ENCODE data around the gene CFAP119.
A peak's percentile ranks its signal among the peaks of the same experiment; 100 is the strongest.

The CFAP119 gene

DNA sequence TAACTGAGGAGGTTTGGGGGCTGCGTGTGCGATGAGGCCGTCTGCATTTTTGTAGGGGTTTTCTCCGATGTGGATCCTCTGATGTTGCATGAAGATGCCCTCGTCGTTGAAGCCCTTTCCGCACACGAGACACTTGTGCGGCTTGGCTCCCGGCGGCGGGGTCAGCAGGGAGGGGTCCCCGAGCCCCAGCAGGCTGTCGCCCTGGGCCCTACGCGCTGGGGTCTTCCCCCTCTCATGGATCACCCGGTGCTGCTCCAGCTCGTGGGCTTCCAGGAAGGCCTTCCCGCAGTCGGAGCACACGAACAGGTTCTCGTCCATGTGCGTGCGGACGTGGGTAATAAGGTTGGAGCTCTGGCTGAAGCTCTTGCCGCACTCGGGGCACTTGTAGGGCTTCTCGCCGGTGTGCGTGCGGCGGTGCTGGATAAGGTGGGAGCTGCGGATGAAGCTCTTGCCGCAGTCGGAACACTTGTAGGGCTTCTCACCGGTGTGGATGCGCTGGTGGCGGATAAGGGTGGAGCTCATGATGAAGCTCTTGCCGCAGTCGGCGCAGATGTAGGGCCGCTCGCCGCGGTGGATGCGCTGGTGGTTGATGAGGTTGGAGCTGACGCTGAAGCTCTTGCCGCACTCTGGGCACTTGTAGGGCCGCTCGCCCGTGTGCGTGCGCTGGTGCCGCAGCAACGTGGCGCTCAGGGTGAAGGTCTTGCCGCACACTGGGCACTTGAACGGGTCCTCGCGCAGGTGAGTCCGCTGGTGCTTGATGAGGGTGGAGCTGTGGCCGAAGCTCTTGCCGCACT, 20.8 kb upstream of the CFAP119 start:
- DNase-seq (ENCODE audit: low spot score): no peak

DNA sequence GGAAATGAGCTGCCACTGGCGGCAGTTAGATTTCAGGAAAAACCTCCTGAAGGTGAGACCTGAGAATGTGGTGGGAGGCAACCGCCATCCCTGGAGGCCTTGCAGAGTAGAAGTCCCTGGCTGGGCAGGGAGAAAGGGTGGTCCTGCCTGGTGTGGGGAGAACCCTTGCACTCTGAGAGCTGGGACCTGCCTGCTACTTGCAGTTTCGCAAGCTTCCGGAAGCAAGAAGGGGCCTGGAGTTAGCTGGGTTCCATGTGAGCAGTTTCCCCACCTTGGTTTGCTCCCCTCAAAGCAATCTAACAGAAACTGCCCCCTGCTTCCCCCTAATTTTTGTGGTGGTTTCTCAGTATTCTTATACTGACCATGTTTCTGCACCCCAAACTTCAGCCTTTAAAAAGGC, 18.7 kb upstream of the CFAP119 start:
- DNase-seq (ENCODE audit: low spot score): no peak

DNA sequence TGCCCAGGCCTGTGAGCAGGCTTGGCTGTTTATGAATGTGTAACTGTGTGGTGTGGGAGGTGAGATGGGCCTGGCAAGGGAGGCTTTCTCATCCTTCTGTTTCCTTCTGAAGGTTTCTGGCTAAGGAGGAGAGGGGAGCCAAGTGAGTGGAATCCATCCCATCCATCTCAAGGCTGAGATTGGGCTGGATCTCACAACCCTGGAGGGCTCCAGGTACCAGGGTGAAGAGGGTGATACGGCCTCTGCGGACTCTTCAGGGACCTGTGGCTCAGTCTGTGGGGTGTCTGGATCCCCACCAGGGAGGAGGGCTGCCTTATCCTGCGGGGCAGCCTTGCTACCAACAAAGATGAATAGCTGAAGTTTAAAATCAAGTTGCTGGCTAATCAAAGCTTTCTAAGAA, 18.2 kb upstream of the CFAP119 start:
- DNase-seq (ENCODE audit: low spot score): no peak

DNA sequence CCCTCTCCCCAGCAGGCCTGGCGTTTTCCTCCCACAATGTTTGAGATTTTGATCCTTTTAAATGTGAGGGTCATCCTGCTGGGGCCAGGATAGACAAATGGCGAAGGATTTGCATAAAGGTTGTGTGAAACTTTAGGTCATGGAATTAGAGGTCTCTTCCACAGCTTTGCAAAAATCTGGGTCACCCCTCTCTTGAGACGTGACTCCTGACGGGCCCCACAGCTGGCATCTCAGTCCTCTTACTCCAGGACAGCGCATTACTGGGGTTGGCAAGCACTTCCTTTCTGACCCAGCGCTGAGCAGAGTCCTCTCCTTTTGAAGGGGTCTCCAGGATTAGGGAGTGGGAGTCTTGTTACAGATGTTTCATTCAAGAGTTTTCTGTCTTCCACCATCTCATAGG, 17.7 kb upstream of the CFAP119 start:
- no peak for DNase-seq (ENCODE audit: low spot score)

DNA sequence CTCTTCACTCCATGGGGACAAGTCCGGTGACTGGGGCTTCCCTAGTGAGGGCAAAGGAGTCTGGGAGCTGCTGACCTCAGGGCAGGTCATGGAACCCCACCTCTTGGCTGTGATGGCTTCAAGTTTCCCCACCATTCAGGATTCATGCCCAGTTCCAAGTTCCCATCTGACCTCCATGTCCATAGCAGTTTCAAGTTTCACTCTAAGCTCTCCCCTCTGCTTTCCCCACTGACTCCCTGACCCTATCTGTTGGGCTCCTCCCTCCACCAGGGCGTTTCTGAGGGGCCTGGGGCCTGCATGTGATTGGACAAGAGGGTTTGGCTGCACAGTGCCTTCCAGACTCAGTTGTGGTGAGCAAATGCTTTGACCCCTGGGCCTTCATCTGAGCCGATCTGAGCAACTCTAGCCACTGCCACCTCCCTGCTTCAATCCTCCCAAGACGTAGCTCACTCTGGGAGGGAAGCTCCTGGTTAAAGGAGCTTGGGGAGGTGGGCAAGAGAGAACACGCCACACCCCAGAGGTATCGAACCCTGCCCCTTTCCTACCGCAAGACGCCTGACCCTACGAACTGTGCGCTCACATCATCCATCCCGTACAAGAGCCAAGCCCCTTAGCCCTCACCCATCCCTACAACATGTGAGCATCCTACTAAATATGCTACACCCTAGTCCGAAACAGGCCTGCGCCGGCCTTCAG, 16.8 kb upstream of the CFAP119 start:
- peak; percentile 57 for DNase-seq (ENCODE audit: low spot score)

DNA sequence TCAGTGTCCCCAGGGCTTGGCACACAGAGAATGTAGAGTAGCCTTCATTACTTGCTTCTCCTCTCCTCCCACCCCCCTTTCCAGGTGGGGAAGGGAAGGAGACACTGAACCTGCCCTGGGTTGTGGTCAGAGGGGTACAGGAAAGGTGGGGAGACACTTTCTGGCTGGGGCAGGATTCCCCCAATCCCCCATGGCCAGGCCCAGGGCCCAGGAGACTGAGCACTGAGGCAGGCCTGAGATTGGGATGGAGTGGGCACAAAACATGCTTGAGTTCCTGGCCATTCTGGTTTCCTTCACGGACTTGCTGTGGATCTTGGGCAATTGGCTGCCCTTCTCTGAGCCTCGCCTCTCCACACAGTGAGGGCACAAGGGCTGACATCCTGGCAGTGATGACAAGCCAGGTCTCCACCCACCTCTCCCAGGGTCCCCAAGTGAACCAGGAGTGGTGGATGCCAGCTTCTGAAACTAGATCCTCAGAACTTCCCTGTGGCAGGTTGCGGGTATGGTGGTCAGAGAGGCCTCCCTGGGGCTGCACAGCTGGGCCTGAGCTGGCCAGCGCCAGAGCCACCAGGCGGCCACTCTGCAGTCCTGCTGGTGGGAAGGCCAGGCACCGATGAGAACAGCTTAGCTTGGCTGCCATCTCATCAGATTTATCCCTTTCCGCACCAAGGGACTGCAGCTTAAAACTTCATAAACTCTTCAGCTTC, 15.9 kb upstream of the CFAP119 start:
- DNase-seq (ENCODE audit: low spot score): no peak

DNA sequence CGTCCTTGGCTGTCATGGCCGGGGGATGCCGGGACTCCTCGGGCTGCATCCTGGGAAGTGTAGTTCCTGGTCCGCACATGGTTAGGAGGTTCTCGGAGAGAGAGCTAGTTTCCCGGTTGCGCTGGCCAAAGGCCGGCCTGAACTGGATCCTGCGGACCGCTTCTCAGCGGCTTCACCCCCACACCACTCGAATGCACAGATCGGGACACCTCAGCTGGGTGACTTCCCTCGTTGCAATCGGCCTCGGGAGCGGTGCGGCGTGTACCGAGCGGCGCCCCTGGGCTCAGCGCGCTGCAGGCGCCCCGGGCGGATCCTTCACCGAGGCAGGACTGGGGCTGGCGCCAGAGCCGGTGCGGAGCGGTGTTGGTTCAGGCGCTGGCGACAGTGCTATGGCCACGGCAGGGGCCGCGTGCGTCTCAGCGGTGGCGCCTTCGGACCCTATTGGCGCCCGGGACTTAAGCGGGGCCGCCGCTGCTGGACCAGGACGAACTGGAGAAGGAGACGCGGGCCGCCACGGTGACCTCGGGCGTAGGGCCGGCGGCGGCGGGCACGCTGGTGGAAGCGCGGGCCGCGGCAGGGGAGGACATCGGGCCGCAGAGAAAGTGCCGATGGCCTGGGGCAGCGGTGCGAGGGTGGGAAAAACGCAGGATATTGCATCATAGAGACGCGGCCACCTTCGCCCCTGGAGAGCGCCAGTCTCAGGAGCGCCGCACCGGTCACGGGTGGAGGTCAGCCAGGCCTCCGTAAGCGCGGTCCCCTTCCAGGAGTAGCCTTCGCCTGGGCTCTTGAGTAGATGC, 13.7 kb upstream of the CFAP119 start:
- DNase-seq (ENCODE audit: low spot score): peak; percentile 91

DNA sequence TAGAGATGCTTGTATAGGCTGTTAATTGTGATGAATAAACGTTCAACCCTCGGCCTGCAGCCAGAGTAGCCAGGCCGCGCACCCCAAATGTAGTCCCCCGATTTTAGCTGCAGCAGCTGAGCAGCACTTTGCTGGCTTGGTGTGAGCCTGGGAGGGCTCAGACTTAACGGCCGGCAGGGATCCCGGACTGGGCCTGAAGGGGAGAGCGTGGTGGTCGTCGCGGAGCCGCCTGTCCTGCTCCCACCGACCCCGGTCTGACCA, 13.2 kb upstream of the CFAP119 start:
- no peak for DNase-seq (ENCODE audit: low spot score)

DNA sequence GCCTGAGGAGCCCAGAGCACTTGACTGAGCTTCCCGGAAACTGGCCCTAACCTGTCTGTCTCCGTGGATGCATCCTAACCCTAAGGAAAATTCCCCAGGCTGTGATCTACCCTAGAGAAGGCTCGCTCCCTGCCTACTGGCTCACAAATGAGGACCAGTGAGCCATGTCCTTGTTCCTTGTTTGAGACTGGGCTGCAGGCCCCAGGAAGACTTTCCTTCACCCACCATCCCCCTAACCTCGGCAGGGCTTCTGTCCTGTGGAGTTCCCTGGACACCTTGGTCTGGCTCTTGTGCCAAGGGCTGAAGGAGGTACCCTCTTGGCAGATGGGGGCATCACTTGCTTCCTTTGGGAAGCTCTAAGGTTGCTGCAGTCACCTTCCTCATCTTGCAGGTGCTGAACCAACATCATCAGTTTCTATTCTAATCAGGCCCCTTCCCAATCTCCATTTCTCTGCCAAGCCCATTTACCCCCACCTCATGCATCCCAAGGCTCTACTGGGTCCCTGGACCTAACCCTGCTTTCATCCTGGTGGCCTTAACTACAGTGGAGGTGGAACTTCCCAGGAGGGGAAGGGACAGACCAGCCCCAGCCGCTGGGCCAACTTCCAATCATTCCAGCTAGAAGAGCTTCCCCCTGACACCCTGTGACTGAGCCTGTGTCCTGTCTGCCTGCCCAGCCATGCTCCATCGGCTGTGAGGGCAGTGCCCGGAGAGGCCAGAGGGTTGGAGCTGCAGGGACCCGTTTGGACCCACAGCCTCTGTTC, 12.7 kb upstream of the CFAP119 start:
- peak; percentile 41 for DNase-seq (ENCODE audit: low spot score)

DNA sequence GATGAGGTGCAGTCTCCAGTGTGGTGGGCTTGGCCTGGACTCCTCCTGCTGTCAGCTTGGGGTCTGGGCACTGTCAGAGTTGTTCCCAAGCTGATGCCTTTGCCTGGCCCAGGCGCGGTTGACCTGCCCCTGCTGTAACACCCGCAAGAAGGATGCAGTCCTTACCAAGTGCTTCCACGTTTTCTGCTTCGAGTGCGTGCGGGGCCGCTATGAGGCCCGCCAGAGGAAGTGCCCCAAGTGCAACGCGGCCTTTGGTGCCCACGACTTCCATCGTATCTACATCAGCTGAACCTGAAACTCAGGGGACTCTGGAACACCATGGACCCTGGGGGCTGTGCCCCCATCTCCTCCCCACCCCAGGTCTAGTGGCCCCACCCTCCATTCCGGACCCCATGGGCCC, 12.0 kb upstream of the CFAP119 start:
- DNase-seq (ENCODE audit: low spot score): no peak

DNA sequence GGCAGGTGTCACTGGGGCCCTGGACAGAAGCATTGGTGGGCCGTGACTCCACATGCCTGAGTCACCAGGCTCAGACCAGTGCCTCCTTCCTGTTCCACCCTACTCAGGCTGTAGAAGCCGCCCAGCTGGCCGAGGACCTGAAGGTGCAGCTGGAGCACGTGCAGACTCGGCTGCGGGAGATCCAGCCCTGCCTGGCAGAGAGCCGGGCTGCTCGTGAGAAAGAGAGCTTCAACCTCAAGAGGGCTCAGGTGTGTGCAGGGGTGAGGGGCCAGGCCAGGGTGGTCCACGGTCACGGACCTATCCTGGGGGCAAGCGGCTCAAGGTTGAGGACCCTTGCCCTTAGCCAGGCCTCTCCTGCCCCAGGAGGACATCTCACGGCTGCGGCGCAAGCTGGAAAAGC, 9.9 kb upstream of the CFAP119 start:
- no peak for DNase-seq (ENCODE audit: low spot score)

DNA sequence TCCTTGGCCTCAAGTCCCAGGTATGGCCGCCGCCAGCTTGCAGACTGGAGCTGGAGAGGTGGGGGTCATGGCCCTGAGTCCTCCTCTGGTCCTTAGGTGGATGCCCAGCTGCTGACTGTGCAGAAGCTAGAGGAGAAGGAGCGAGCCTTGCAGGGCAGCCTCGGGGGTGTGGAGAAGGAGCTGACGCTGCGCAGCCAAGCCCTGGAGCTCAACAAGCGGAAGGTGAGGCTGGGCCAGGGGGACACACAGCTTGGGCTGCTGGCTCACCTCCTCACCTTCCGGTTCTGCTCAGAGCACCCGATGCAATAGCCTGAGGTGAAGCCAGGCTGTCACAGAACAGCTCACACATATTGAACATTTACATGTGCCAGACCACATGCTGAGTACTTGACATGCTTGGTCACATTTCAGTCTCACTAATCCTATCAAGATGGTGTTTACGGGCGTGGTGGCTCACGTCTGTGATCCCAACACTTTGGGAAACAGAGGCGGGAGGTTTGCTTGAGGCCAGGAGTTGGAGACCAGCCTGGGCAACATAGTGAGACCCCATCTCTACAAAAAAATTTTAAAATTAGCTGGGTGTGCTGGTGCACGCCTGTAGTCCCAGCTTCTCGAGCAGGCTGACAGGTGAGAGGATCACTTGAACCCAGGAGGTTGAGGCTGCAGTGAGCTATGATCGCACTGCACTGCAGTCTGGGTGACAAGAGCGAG, 7.7 kb upstream of the CFAP119 start:
- DNase-seq (ENCODE audit: low spot score): no peak

DNA sequence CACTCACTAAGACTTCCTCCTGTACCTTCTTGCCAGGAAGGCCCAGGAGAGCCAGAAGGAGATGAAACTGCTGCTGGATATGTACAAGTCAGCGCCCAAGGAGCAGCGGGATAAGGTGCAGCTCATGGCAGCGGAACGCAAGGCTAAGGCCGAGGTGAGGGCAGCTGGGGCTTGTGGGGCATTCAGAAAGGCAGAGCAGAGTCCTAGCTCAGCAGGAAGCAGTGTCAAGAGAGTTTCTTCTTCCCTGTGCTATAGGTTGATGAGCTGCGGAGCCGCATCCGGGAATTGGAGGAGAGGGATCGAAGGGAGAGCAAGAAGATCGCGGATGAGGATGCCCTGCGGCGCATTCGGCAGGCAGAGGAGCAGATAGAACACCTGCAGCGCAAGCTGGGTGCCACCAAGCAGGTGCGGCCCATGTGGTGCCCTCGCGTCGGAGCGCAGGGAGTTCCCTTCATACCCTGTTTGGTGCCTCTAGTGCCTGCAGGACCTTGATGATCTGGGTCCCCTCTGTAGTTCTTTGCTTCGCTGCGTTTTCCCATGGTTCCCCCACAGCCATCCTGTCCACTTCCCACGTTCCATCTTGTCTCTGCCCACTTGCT, 6.8 kb upstream of the CFAP119 start:
- no peak for DNase-seq (ENCODE audit: low spot score)

DNA sequence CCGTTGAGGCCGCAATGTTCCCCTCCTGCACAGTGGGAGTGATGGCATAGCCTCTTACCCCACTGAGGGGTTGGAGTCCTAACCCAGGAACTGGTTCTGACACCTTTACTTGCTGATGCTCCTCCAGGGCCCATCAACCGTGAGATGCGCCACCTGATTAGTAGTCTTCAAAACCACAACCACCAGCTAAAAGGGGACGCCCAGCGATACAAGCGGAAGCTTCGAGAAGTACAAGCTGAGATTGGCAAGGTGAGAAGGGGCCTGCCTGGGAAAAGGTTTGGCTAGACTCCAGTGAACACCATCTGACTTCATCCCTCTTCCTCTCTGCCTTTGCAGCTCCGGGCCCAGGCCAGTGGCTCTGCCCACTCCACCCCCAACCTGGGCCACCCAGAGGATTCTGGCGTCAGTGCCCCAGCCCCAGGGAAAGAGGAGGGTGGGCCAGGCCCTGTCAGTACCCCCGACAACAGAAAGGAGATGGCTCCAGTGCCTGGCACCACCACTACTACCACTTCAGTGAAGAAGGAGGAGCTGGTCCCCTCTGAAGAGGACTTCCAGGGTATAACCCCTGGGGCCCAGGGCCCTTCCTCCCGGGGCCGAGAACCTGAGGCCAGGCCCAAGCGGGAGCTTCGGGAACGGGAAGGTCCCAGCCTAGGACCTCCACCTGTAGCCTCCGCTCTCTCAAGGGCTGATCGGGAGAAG, 6.1 kb upstream of the CFAP119 start:
- no peak for DNase-seq (ENCODE audit: low spot score)

DNA sequence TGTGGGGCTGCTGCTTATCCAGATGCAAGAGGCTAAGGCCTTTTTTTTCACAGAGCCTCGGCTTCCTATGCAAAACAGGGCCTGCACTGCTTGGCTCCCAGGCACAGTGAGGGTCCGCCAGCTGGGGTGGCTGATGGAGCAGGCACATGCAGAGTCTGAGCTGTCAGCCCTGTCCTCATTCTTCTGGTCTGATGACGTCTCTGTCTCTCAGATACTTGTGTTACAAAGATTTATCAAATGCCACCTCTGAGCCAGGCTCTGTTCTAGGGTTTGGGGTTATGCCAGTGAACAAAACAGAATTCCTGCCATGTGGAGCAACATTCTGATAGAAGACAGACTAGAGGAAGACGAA, 5.0 kb upstream of the CFAP119 start:
- no peak for DNase-seq (ENCODE audit: low spot score)

DNA sequence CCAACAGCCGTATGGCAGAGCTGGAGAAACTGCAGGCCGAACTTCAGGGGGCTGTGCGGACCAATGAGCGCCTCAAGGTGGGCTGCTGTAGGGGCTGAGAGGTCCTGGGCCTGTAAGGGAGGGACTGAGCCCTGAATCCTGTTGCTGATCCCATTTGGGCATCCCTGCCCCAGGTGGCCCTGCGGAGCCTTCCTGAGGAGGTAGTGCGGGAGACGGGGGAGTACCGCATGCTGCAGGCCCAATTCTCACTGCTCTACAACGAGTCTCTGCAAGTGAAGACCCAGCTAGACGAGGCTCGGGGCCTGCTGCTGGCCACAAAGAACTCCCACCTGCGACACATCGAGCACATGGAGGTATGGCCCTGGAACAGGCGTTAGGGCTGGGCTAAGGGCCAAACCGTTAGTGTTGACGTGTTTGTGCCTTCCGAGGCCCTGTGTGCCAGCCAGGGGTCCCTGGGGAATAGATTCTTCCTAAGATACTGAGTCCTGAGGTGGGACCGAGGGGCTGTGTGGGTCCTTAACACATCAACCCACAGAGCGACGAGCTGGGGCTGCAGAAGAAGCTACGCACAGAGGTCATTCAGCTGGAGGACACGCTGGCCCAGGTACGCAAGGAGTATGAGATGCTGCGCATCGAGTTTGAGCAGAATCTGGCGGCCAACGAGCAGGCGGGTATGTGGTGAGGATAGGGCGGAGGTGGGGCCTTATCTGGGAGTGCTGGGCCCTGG, 4.5 kb upstream of the CFAP119 start:
- DNase-seq (ENCODE audit: low spot score): no peak

DNA sequence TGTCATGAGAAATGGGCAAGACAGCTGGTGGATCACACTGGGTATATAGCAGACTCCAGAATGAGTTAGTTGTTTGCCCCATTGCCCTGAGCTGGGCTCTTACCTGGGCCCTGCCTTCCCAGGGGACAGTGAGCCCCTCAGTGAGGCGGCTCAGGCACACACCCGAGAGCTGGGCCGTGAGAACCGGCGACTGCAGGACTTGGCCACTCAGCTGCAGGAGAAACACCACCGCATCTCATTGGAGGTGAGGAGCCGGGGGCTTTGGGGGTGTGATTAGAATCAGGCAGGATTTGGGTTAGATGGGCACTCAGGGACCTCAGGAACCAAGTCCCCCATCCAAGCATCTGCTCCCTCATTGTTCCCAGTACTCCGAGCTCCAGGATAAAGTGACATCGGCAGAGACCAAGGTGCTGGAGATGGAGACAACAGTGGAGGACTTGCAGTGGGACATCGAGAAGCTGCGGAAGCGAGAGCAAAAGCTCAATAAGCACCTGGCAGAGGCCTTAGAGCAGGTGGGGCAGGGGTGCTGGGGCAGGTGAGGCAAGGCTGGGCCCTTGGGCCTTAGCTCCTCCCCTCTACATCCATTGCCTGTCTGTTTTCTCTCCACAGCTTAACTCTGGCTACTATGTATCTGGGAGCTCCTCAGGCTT, 3.1 kb upstream of the CFAP119 start:
- no peak for DNase-seq (ENCODE audit: low spot score)

DNA sequence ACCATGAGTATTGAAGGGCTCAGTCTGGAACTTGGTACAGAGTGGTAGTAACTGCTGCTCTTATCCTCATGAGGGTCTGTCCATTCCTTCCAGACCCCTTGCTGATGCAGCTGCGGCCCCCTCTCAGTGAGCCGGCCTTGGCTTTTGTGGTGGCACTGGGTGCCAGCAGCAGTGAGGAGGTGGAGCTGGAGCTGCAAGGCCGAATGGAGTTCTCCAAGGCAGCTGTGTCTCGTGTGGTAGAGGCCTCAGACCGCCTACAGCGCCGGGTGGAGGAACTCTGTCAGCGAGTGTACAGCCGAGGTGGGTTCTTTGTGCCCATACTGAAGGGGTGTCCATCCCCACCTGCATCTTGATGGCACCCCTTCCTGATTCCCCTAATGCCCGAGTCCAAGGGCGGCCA, 2.2 kb upstream of the CFAP119 start:
- no peak for DNase-seq (ENCODE audit: low spot score)

All from cerebellar cortex (tissue), 1 donor.